IMR-90 (cell line): ENCODE results near the gene MARCHF2. TPM values are rescaled to one million over a fixed set of nuclear protein-coding genes. Genes with fewer than 3 reads are reported as not detected.

ENCODE experiments used
- ATAC-seq: fragments of 200-7000 bp; cut with Tn5 transposase; 2 replicates; pipeline ENCODE4 v1.9.1; 2020; ENCODE audit warnings: low read depth, mild to moderate bottlenecking, moderate library complexity
- BruUV-seq: library from RNA; stranded (reverse); fragments of 400-500 nt; replicated peaks from 2 replicates; lab custom pipeline; 2021; lab: Mats Ljungman, UMichigan
- CTCF ChIA-PET: fragments of 300-600 bp; formaldehyde crosslinking; extraction: SDS; loops from one replicate; lab custom pipeline; 2021; ENCODE audit warnings: antibody characterized with exemption; lab: Yijun Ruan, JAX
- POLR2A ChIA-PET: fragments of 300-600 bp; sonication (Branson Sonifier 250); formaldehyde crosslinking; loops from one replicate; lab custom pipeline; 2022; ENCODE audit warnings: antibody characterized with exemption; ENCODE audit not compliant: unreplicated experiment; lab: Charles Lee
- DNase-seq: peaks from one replicate; pipeline ENCODE4 v3.0.0; 2013
- H2AFZ ChIP-seq: replicated peaks from 2 replicates; pipeline ENCODE3; 2013; ENCODE audit warnings: low read length, mild to moderate bottlenecking; ENCODE audit not compliant: poor library complexity
- H2AK5ac ChIP-seq: 2 replicates; pipeline ENCODE4 v1.6.1; 2013; ENCODE audit warnings: low read depth, low read length, inconsistent platforms
- H2AK9ac ChIP-seq: replicated peaks from 2 replicates; pipeline ENCODE3; 2013; ENCODE audit warnings: mild to moderate bottlenecking, low read depth, low read length, moderate library complexity; ENCODE audit not compliant: poor library complexity
- H2BK120ac ChIP-seq: 2 replicates; pipeline ENCODE4 v1.6.1; 2013; ENCODE audit warnings: low read depth, low read length, inconsistent platforms
- H2BK15ac ChIP-seq: 3 replicates; pipeline ENCODE4 v1.6.1; 2013; ENCODE audit warnings: low read depth, low read length, inconsistent platforms
- H2BK20ac ChIP-seq: 2 replicates; pipeline ENCODE4 v1.6.1; 2013; ENCODE audit warnings: low read depth, mild to moderate bottlenecking, inconsistent platforms, low read length, moderate library complexity
- H2BK5ac ChIP-seq: 2 replicates; pipeline ENCODE4 v1.6.1; 2013; ENCODE audit warnings: mild to moderate bottlenecking, low read depth, low read length, inconsistent platforms; ENCODE audit not compliant: poor library complexity, severe bottlenecking
- H3K14ac ChIP-seq: replicated peaks from 2 replicates; pipeline ENCODE4 v1.6.1; 2013; ENCODE audit warnings: low read depth, low read length, inconsistent platforms
- H3K18ac ChIP-seq: 2 replicates; pipeline ENCODE4 v1.6.1; 2013; ENCODE audit warnings: low read depth, low read length, control low read depth
- H3K23ac ChIP-seq: 2 replicates; pipeline ENCODE4 v1.6.1; 2013; ENCODE audit warnings: low read depth, low read length, inconsistent platforms
- H3K27ac ChIP-seq: 2 replicates; pipeline ENCODE4 v1.5.1; 2013; ENCODE audit warnings: mild to moderate bottlenecking, control low read depth, low read length; ENCODE audit not compliant: insufficient read depth
- H3K27me3 ChIP-seq: 2 replicates; pipeline ENCODE4 v1.6.1; 2013; ENCODE audit warnings: low read length; ENCODE audit not compliant: control insufficient read depth, insufficient read depth
- H3K36me3 ChIP-seq: 2 replicates; pipeline ENCODE4 v1.6.1; 2013; ENCODE audit warnings: low read length, mixed read lengths; ENCODE audit not compliant: control insufficient read depth, insufficient read depth
- H3K4ac ChIP-seq: 2 replicates; pipeline ENCODE4 v1.6.1; 2013; ENCODE audit warnings: low read depth, low read length, inconsistent platforms
- H3K4me1 ChIP-seq: 2 replicates; pipeline ENCODE4 v1.6.1; 2013; ENCODE audit warnings: low read length, mixed read lengths; ENCODE audit not compliant: control insufficient read depth, insufficient read depth
- H3K4me2 ChIP-seq: 2 replicates; pipeline ENCODE4 v1.6.1; 2013; ENCODE audit warnings: low read depth, mild to moderate bottlenecking, control low read depth, low read length, moderate library complexity
- H3K4me3 ChIP-seq: 2 replicates; pipeline ENCODE4 v1.5.1; 2013; ENCODE audit warnings: low read depth, mild to moderate bottlenecking, control low read depth, low read length, moderate library complexity; ENCODE audit not compliant: insufficient read depth
- H3K56ac ChIP-seq: 2 replicates; pipeline ENCODE4 v1.6.1; 2013; ENCODE audit warnings: low read length, inconsistent platforms; ENCODE audit not compliant: insufficient read depth; ENCODE audit errors: extremely low read depth
- H3K79me1 ChIP-seq, 2 experiments: 2 replicates each; pipeline ENCODE4 v1.6.1; 2013; ENCODE audit warnings: low read length in 2 of 2, inconsistent platforms in 1 of 2, low read depth in 1 of 2
- H3K9ac ChIP-seq: 2 replicates; pipeline ENCODE4 v1.6.1; 2013; ENCODE audit warnings: low read depth, low read length, control low read depth
- H3K9me1 ChIP-seq: 2 replicates; pipeline ENCODE4 v1.6.1; 2013; ENCODE audit warnings: low read length, inconsistent platforms; ENCODE audit not compliant: insufficient read depth
- H3K9me3 ChIP-seq: 2 replicates; pipeline ENCODE4 v1.6.1; 2013; ENCODE audit warnings: low read length; ENCODE audit not compliant: control insufficient read depth, insufficient read depth
- H4K20me1 ChIP-seq: 2 replicates; pipeline ENCODE4 v1.6.1; 2013; ENCODE audit warnings: low read length, inconsistent platforms; ENCODE audit not compliant: insufficient read depth
- H4K5ac ChIP-seq: 2 replicates; pipeline ENCODE4 v1.6.1; 2013; ENCODE audit warnings: mild to moderate bottlenecking, low read depth, low read length, control low read depth
- H4K8ac ChIP-seq, 2 experiments: 2 replicates each; pipeline ENCODE4 v1.6.1; 2013; ENCODE audit warnings: low read depth in 2 of 2, low read length in 2 of 2, control low read depth in 1 of 2, inconsistent platforms in 1 of 2
- H4K91ac ChIP-seq: 2 replicates; pipeline ENCODE4 v1.6.1; 2013; ENCODE audit warnings: low read depth, low read length, inconsistent platforms; ENCODE audit not compliant: insufficient read depth
- CEBPB ChIP-seq: IDR thresholded peaks from 2 replicates; pipeline ENCODE4 v1.6.1; 2012; ENCODE audit warnings: low read depth, low read length, improper control_type of control experiment
- FOS ChIP-seq: fragments of 150-350 bp; IDR thresholded peaks from 2 replicates; pipeline ENCODE4 v1.6.1; 2016; ENCODE audit warnings: low read depth, low read length
- MXI1 ChIP-seq: IDR thresholded peaks from 2 replicates; pipeline ENCODE4 v1.6.1; 2012; ENCODE audit warnings: low read depth, mild to moderate bottlenecking, low read length, moderate library complexity, borderline replicate concordance
- NFE2L2 ChIP-seq: fragments of 150-350 bp; IDR thresholded peaks from 2 replicates; pipeline ENCODE4 v1.6.1; 2016; ENCODE audit warnings: low read depth, mild to moderate bottlenecking, low read length
- POLR2A ChIP-seq: IDR thresholded peaks from 2 replicates; pipeline ENCODE4 v1.6.1; 2012; ENCODE audit warnings: mild to moderate bottlenecking, low read depth, low read length
- RAD21 ChIP-seq: IDR thresholded peaks from 2 replicates; pipeline ENCODE4 v1.6.1; 2012; ENCODE audit warnings: low read length, improper control_type of control experiment
- RCOR1 ChIP-seq: IDR thresholded peaks from 2 replicates; pipeline ENCODE4 v1.6.1; 2012; ENCODE audit warnings: mild to moderate bottlenecking, low read length, improper control_type of control experiment; ENCODE audit not compliant: insufficient replicate concordance
- SMC3 ChIP-seq: fragments of 150-350 bp; IDR thresholded peaks from 2 replicates; pipeline ENCODE4 v1.6.1; 2016; ENCODE audit warnings: low read depth, mild to moderate bottlenecking, antibody characterized with exemption, low read length, moderate library complexity
- USF2 ChIP-seq: fragments of 150-350 bp; IDR thresholded peaks from 2 replicates; pipeline ENCODE4 v1.6.1; 2017; ENCODE audit warnings: mild to moderate bottlenecking, antibody characterized with exemption, low read length, low read depth
- WGBS, 2 experiments: methylation state at CpG; one replicate each; pipeline versions ENCODE4 v1.1.5 to v1.1.7; 2013; ENCODE audit warnings: missing lambda C conversion rate in 2 of 2; ENCODE audit not compliant: insufficient read length in 1 of 2; ENCODE audit errors: extremely low coverage in 2 of 2; 5-methylcytosine and 5-hydroxymethylcytosine counted together
- dilution Hi-C: fragments of 300-500 bp; cut with HindIII; formaldehyde crosslinking; loops from one replicate; pipeline ENCODE4 v1.14.3; 2018; ENCODE audit warnings: low sequenced_read_pairs; ENCODE audit not compliant: unreplicated experiment
- in situ Hi-C: fragments of 300-500 bp; cut with MboI; formaldehyde crosslinking; loops from 3 replicates; pipeline ENCODE4 v1.14.3; 2019; ENCODE audit warnings: low sequenced_read_pairs, inconsistent platforms, mixed read lengths
- intact Hi-C: fragments of 100-400 bp; cut with micrococcal nuclease; formaldehyde crosslinking; loops from 2 replicates; pipeline ENCODE4 v1.10.0; 2022
- polyA plus RNA-seq, 3 experiments: library from polyadenylated mRNA; depleted of rRNA; stranded (reverse); fragments of >200 nt; gene quantifications; 2 replicates each; pipeline ENCODE4 v1.2.3, GENCODE V29; 2012; ENCODE audit warnings: low replicate concordance in 1 of 3
- total RNA-seq: library from RNA; depleted of rRNA; stranded (reverse); fragments of >200 nt; gene quantifications from 2 replicates; pipeline ENCODE4 v1.2.3, GENCODE V29; 2012

The MARCHF2 gene
- total and polyA plus RNA-seq, 2 of the 4 experiments (the other 2 are of a cell fraction), result 33.8 to 58.8 TPM

- dilution Hi-C loops, result no loop called here
- CTCF ChIA-PET, result no interaction called here
- Histone ChIP-seq H3K18ac (no peak overlapping the region), H3K4me3 (no peak overlapping the region), H3K9ac (no peak overlapping the region), H2AK9ac (no peak overlapping the region), H2AK5ac (no peak overlapping the region), H4K20me1 (peaks cover 83% of the 10 kb centered on the region), H3K27me3 (no peaks in the 10 kb centered on the region), H3K23ac (no peak overlapping the region), H4K91ac (no peak overlapping the region), H3K79me1 (peaks cover 29 to 87% of the 10 kb centered on the region in 2 experiments), H3K4ac (no peak overlapping the region), H4K8ac (no peak overlapping the region), H3K14ac (no peak overlapping the region), H2AFZ (no peak overlapping the region), H3K56ac (no peak overlapping the region), H3K9me1 (peaks cover 15% of the 10 kb centered on the region), H3K4me2 (no peak overlapping the region), H3K27ac (no peak overlapping the region), H2BK5ac (no peak overlapping the region), H3K36me3 (peaks cover 65% of the 10 kb centered on the region), H2BK20ac (no peak overlapping the region), H2BK15ac (no peak overlapping the region), H4K5ac (no peak overlapping the region), H3K9me3 (no peaks in the 10 kb centered on the region), H2BK120ac (no peak overlapping the region), H3K4me1 (no peaks in the 10 kb centered on the region; the same call in 1 of the 2 replicates)
- DNase-seq, result no peak
- no TSS peak for BruUV-seq
- POLR2A ChIA-PET, result no interaction called here
- no CpG with 5 or more reads among the region's 8 CpGs for WGBS, 2 experiments
- no peak for ATAC-seq
- in situ Hi-C loops, result no loop called here
- no peak for TF ChIP-seq RCOR1
- TF ChIP-seq MXI1, result no peak
- no peak for TF ChIP-seq POLR2A
- TF ChIP-seq CEBPB, result no peak
- no peak for TF ChIP-seq USF2
- no peak for TF ChIP-seq FOS
- no peak for TF ChIP-seq NFE2L2
- no peak for TF ChIP-seq RAD21
- no peak for TF ChIP-seq SMC3
- intact Hi-C loops, result no loop called here
Observed at GRCh38 chr19:8483165-8483564, 70.1 kb downstream of the MARCHF2 start.
